AG04449 (cell line): ENCODE measurements around the gene BORCS8.

Source experiments
- CTCF ChIA-PET: fragments of 350-600 bp; formaldehyde crosslinking; extraction: SDS; loops from one replicate; lab custom pipeline; 2021; ENCODE audit warnings: antibody characterized with exemption; lab: Yijun Ruan, JAX
- POLR2A ChIA-PET: fragments of 400-600, 350-600 bp; formaldehyde crosslinking; extraction: SDS; loops from one replicate; lab custom pipeline; 2020; ENCODE audit warnings: antibody characterized with exemption, inconsistent platforms; lab: Yijun Ruan, JAX
- DNase-seq: peaks from one replicate; pipeline ENCODE4 v3.0.0-alpha.2; 2010; ENCODE audit warnings: low read depth, low spot score
- H3K4me3 ChIP-seq: 2 replicates; pipeline ENCODE4 v1.5.1; 2011; ENCODE audit warnings: low read depth, mild to moderate bottlenecking, control low read depth, low read length
- CTCF ChIP-seq: IDR thresholded peaks from one replicate; pipeline ENCODE4 v1.5.1; 2011; ENCODE audit warnings: mild to moderate bottlenecking, moderate library complexity, low read length, control low read depth, inconsistent platforms; ENCODE audit not compliant: insufficient read depth; ENCODE audit errors: missing control alignments

BORCS8 gene

GRCh38 chr19:19170053-19170872, 21.7 kb downstream of the BORCS8 start, which contains the start of gene MEF2B:
Gene MEF2B (minus strand): TSS chr19:19170263. CDS start chr19:19150735, 19,528 bp downstream.
- peak within 1 kb of the TSS; percentile 23 for H3K4me3 ChIP-seq
- POLR2A ChIA-PET = interaction anchor here (0.6 kb wide), 1 partner anchor 13 kb away, joined by 5 read pairs; no protein-coding TSS in a partner anchor
- CTCF ChIA-PET = interaction anchor here (1.0 to 4.1 kb wide), 3 partner anchors 14 to 24 kb away, joined by 3 to 24 read pairs (median 4); no protein-coding TSS in a partner anchor
- DNase-seq = no peak
- no peak for TF ChIP-seq CTCF

- no peak overlapping the region; the same call in 1 of the 2 replicates for H3K4me3 ChIP-seq
- no peak for TF ChIP-seq CTCF
- DNase-seq = no peak
- CTCF ChIA-PET = interaction anchor here (1.0 to 4.1 kb wide), 4 partner anchors 11 to 23 kb away, joined by 3 to 24 read pairs (median 4); no protein-coding TSS in a partner anchor
- POLR2A ChIA-PET = interaction anchor here (0.6 kb wide), 1 partner anchor 14 kb away, joined by 5 read pairs; no protein-coding TSS in a partner anchor
These were observed 22.5 kb downstream of the BORCS8 start for GRCh38 chr19:19169236-19170052.

- ChIA-PET CTCF (interaction anchor here (1.3 to 4.1 kb wide), 3 partner anchors 7 to 21 kb away, joined by 6 to 24 read pairs (median 8); no protein-coding TSS in a partner anchor), POLR2A (no interaction called here)
- no peak overlapping the region for H3K4me3 ChIP-seq
- no peak for DNase-seq
- TF ChIP-seq CTCF = no peak
These were observed 24.3 kb downstream of the BORCS8 start for GRCh38 chr19:19167612-19168011.

GRCh38 chr19:19165396-19165795, 26.6 kb downstream of the BORCS8 start:
- DNase-seq = no peak
- ChIA-PET POLR2A (no interaction called here), CTCF (interaction anchor here (12.2 kb wide), 1 partner anchor 21 kb away, joined by 182 read pairs; no protein-coding TSS in a partner anchor)
- TF ChIP-seq CTCF = no peak
- H3K4me3 ChIP-seq = no peak overlapping the region

- ChIA-PET CTCF (interaction anchor here (11.5 to 12.2 kb wide), 2 partner anchors 13 to 18 kb away, joined by 105 to 182 read pairs; no protein-coding TSS in a partner anchor), POLR2A (no interaction called here)
- H3K4me3 ChIP-seq = no peak overlapping the region
- TF ChIP-seq CTCF = no peak
- DNase-seq = no peak
These were observed 29.5 kb downstream of the BORCS8 start for GRCh38 chr19:19162495-19162894.
